MM.1S (cell line): ENCODE data around the gene SLC47A2.

Source experiments
- EZH2 ChIP-seq: fragments of 300-600 bp; sonication (generic); optimal IDR thresholded peaks from 2 replicates; pipeline ENCODE3; 2017; ENCODE audit warnings: low read depth, mild to moderate bottlenecking, antibody characterized with exemption, low read length, mixed read lengths
- TF ChIP-seq, protein P1 (sequence below): fragments of 300-600 bp; sonication (generic); IDR thresholded peaks from 2 replicates; pipeline ENCODE4 v1.5.1; 2016; ENCODE audit warnings: antibody characterized with exemption, low read length, mixed read lengths

- TF ChIP-seq, protein P1, sequence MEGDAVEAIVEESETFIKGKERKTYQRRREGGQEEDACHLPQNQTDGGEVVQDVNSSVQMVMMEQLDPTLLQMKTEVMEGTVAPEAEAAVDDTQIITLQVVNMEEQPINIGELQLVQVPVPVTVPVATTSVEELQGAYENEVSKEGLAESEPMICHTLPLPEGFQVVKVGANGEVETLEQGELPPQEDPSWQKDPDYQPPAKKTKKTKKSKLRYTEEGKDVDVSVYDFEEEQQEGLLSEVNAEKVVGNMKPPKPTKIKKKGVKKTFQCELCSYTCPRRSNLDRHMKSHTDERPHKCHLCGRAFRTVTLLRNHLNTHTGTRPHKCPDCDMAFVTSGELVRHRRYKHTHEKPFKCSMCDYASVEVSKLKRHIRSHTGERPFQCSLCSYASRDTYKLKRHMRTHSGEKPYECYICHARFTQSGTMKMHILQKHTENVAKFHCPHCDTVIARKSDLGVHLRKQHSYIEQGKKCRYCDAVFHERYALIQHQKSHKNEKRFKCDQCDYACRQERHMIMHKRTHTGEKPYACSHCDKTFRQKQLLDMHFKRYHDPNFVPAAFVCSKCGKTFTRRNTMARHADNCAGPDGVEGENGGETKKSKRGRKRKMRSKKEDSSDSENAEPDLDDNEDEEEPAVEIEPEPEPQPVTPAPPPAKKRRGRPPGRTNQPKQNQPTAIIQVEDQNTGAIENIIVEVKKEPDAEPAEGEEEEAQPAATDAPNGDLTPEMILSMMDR, result no peak
- TF ChIP-seq EZH2, result no peak
Observed at GRCh38 chr17:19642373-19642893, 74.0 kb downstream of the SLC47A2 start.
